Stimulated activated CD4-positive, alpha-beta T cell treated with anti-CD3 and anti-CD28 coated beads, Interleukin-1b, Interleukin-23, amount 100 ng/mL, for 1 hour (primary cell): ENCODE data around the gene SLAMF9.
"Not testable (repeated sequence)": the region's sequence is repeated elsewhere in the genome, so short reads cannot be mapped to it uniquely, and the experiment has no call there.

Experiments
- DNase-seq, 2 donors: peaks; one replicate each; pipeline ENCODE4 v3.0.0-alpha.2; 2020; ENCODE audit warnings: low read depth in 2 of 2

The SLAMF9 gene

DNA sequence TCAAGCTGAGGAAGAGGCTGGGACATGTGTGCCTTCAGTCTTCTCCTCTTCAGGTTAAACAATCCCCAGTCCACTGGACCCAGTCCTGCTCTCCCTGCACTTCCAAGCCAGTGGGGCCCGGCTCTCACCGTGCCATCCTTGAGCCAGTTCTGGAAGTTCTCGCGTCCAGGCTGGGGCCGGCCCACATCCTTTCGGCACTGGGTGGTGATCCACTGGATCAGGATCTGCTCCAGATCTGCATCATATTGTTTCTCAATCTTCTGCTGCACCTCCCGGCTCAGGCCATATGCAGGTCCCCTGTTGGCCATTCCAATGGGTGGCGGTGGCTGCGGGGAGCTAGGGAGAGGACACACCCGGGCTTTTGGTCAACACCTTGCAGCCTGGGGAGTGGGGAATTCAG lies 33.8 kb downstream of the SLAMF9 start:
- DNase-seq: no peak

DNA sequence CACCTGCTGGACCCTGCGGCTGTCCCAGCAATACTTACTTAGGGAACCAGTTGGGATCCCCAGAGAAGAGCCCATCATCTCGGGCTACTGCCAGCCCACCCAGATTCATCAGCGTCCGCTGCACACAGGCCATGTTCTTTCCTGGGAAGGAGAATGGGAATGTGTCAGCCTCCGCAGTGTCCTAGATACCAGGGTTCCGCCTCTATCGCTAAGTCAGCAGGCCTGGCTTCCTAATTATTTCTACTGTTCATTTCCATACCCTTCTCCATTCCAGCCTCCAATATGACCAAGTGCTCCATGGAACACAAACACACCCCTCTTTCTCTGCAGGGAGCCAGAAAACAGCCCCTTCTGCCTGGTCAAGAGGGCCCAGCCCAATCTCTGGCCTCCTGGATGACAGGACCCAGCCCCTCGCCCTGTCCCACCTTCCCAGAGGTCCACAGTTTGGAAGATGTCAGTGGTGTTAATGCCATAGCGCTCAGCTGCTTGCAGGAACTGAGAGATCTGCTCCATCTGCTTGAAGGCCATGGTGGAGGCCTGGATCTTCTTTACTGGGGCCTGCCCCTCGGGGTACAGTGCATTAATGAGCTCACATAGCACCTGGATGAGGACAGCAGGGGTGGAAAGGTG lies 34.7 kb downstream of the SLAMF9 start:
- no peak for DNase-seq

DNA sequence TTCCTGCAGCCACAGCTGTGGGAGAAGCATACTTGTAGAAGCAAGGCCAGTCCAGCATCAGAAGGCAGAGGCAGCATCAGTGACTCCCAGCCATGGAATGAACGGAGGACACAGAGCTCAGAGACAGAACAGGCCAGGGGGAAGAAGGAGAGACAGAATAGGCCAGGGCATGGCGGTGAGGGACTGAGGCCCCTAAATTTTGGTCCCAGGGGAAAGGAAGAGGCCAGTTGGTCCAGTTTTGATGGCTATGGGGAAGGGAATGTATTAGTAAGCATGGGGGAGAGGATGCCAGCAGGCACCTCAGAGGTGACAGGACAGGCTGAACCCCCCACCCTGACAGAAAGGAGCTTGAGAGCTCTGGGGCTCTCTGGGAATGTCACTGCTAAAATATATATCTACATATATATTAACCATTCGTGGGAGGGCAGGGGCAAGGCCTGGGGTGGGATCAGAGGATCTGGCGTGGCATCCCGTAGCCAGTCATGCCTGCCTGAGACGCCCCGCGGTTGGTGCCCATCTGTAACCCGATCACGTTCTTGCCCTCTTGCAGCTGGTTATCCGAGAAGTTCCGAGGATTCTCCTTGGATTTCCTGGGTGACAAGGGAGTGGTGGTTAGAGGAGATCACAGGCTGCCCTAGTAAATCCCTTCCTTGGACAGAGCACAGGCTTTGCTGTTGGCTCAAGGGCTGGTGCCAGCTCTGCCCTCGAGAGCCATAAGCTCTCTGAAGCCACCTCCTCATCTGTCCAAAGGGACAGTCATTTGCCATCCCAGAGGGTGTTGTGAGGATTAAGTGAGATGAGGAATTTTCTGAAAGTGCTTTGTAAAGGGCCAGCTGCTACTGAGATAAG lies 35.5 kb downstream of the SLAMF9 start:
- DNase-seq: no peak

DNA sequence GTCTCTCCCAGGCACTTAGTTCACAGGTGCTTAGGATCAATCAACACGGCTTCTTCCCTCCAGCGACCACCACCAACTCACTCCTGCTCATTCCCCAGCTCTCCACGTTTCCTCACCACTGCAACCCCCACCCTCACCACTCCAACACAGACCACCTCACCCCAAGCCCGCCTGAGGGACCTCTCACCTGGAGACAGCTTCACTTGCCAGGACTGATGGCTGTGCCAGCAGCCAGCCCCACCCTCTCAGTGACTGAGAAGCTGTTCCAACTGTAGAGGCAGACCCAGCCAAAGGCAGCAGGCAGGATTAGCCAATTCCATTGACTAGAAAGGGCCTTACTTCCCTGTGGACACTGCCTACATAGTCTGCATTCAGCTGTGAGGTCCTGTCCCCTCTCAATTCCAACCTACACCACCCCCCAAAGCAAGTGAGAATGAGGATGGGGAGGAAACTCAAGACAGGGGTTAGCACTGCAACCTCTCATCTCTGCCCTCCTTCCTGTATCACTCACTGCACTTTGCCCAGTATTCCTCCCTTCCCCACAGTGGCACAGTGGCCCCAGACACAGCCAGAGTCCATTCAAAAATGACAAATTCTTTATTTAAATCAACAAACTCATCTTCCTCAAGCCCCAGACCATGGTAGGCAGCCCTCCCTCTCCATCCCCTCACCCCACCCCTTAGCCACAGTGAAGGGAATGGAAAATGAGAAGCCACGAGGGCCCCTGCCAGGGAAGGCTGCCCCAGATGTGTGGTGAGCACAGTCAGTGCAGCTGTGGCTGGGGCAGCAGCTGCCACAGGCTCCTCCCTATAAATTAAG lies 36.3 kb downstream of the SLAMF9 start:
- no peak for DNase-seq

DNA sequence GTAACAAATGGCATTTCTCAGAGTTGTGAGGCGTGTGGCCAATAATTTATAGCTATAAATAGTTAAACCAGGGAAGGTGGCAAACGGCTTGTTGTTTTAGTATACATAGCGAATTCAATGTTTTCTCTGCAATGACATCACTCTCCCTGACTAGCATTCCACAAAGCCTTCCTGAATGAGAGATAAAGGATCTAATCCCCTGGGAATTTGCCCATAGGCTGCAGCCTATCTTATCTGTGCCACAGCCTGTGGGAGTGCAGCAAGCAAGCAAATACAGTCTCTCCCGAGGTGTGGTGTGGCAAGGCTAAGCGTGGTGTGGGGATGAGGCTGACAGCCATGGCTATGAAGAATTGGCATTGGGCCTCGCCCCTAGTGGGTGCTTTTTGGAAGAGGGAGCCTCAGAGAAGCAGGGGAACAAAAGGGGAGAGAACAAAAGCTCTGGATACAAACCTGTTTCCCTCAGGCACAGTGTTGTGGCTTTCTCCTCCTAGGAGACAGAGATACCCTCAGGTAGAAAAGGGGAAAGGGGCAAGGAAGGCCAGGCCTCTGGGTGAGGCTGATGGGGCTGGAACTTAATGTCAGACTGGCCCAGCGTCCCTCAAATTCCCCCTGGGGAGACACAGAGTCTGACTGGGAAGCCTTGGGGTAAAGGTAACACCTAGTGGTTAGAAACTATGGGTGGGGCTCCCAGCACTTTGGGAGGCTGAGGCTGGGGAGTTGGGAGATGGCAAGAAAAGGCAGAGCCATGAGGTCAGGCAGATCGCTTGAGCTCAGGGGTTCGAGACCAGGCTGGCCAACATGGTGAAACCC lies 37.6 kb downstream of the SLAMF9 start:
- no peak for DNase-seq

DNA sequence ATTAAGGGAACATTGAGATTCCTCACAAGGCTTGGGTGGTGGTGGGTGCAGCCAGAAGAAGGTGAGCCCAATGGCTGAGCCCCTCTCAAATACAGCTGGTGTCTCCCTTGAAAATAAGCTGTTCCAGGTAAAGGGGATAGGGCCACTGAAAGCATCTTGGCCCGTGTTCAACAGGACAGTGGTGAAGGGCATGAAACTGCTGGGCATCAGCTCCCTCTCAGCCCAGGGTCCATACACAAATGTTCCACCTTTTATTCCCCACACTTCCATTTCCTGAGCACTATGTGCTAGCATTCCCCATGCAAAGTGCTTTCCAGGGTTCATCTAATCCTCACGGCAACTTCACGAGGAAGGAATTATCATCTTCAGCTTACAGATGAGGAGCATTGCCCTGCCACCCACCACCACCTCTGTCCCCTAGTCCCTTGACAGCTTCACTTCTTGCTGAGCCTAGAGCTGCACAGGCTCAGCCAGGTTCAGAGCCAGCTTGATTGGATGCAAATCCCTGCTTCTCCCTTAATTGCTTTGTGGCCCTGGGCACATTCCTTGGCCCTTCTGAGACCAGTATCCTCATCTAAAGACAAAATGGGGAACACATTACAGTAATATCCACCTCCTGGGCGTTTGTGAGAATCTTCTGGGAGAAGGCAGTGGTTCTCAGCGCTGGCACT lies 38.3 kb downstream of the SLAMF9 start:
- no peak for DNase-seq

DNA sequence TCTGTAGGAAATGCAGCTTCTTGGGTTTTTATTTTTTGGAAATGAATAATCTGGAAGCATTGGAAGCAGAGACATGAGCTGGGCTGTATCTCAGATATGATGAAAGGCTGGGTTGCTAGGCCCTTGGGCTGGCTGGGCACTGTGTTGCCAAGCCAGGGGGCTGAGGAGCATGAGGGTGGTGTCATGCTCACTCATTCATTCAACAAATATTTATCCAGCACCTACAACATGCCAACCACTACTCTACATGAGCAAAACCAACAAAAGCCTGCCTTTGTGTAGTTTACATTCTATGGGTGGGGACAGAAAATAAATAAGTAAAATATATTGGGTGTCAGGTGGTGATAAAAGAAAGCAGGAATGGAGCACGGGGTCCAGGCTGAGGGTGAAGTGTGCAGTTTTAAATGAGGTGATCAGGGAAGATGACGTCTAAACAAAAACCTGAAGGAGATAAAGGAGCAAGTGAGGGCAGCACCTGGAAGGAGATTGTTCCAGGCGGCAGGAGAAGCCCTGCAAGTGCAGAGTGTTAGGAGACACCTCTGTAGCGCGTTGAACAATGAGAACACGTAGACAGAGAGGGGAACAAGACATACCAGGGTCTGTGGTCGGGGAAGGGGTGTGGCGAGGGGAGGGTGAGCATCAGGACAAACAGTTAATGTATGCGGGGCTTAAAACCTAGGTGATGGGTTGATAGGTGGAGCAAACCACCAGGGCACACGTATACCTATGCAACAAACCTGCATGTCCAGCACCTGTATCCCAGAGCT lies 39.6 kb downstream of the SLAMF9 start:
- no peak for DNase-seq

DNA sequence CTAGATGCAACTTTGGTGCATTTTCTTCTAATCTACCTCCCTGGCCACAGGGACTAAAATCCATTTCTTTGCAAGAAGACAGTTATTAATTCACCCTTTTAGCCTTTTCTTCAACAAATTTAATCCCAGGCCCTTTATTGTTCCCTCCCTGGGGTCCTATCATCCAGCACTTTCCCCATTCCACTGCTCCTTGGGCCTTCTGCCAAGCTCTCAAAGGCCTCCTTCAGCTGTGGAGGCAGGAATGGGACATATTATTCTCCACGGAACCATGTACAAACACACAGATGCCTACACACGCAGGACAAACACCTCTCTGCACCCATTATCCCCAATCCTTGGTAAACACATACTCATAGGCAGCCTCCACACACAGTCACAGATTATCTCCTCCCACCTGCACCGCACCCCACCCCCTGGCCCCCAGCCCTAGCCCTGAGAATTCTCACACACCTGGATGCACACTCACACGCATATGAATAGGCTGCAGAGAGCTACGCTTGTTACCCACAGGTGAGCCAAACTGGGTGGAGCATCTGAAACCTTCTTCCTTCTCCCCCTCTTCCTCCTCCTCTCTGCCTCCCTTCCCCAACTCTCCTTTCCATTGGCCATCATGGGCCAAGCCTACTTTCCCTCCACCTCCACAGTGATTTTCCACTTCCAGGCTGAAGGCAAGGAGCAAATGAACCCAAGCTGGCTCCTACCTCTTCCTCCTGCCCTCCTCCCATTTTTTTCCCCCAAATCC lies 40.4 kb downstream of the SLAMF9 start:
- DNase-seq: no peak

DNA sequence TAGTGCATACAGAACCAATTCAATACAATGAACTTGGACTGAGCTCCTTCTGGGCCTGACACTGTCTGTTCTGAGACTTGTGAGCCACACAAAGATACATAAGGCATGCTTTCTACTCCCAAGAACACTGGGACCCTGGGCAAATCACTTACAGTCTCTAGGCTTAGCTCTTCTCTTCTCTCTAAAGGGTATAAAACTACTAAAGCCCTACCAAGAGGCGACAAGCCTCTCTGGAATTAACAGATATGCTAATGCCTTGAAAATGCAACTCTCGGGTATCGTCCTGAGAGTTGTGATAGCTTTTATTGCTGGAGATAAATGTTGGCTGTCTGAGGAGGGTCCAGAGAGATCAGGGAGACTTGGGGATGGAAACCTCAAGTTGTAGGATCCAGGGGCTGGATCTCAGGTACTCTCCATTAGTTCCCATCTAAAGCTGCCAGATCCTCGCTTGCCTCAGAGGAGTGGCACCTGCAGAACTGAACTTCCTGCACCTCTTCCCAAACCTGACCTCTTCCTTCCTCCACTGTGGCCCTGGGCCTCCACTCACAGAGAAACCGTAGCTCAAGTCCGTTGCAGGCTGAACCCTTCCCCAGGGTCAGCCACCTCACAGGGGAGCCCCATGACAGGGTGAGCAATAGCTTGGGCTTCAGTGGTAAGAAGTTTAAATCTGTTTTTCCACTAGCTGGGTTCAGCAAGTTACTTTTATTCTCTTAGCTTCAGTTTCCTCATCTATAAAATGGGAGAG lies 42.5 kb downstream of the SLAMF9 start:
- no peak for DNase-seq

DNA sequence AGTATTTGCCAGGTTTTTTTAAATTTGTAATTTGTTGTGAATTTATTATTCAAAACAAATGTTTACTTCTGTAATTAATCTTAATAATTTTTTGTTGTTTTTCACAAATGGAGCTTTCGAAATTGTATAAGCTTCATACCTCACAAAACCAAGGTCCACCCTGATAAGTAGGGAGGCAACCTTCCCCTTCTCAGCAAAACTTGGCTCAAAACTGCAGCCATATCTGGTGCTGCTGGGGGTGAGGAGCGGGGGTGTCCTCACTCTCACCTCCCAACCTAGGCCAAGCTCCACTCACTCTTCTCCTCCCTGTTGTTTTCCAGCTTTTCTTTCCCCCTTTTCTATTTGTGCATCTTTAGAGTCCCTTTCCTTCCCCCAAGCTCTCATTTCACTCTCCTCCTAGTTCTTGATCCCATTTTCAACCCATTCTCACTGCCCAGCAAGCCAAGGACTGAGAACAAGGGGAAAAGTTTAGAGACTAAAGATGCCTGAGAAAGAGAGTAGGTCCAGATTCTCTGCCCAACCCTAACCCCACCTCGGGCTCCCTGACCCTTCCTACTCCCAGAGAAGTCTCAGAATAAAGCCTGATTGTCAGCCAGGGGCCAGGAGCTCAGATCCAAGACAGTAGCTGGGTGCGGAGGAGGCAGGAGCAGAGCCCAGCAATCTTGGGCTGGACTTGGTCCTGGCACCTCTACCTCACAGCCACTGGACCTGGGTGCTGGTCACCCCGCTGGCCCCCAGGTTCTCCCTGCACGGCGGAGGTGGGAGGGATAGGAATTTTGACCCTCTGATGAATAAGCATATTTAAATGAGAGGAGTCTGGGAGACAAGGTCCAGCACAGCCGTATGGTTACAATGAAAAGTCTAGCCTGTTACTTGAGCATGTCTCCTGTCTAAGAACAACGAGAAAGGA lies 45.8 kb downstream of the SLAMF9 start:
- DNase-seq: no peak

DNA sequence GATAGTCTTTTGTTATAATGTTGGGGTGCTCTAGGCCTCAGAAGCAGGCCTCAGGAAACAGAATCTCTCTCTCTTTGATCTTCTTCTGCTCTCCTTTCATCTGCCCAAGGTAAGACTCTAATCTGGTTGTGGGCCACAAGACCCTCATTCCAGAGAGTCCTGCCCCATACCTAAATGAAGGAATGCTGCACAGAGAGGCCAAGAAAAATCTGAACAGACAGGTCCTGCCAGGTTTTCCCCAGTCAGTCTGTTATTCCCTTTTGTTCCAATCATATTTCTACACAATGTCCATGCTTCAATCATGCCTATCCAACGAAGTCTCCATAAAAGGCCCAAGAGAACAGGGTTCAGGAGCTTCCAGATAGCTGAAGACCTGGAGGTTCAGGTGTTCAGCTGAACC lies 47.1 kb downstream of the SLAMF9 start:
- DNase-seq: no peak

DNA sequence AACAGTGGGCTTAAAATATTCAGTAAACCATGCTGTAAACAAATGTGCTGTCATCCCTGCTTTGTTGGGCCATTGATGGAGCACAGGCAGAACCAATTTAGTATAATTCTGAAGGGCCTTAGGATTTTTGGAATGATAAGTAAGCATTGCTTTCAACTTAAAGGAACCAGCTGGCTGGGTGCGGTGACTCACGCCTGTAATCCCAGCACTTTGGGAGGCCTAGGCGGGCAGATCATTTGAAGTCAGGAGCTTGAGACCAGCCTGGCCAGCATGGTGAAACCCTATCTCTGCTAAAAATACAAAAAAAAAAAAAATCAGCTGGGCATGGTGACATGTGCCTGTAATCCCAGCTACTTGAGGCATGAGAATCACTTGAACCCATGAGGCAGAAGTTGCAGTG lies 50.0 kb downstream of the SLAMF9 start:
- not testable (repeated sequence) for DNase-seq

DNA sequence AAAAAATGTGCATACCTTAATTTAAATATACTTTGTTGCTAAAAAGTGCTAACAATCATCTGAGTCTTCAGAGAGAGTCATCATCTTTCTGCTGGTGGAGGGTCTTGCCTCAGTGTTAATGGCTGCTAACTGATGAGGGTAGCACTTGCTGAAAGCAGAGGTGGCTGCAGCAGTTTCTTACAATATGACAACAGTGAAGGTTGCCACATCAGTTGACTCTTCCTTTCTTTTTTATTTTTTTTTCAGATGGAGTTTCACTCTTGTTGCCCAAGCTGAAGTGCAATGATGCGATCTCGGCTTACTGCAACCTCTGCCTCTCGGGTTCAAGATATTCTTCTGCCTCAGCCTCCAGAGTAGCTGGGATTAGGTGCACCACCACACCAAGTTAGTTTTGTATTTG lies 51.5 kb downstream of the SLAMF9 start:
- DNase-seq: no peak
